Bronchial epithelial cell (primary cell): ENCODE data around the gene DMD. TPM values are rescaled to one million over a fixed set of nuclear protein-coding genes. Genes with fewer than 3 reads are reported as not detected.

ENCODE experiments used
- DNase-seq: peaks from one replicate; pipeline ENCODE4 v3.0.0-alpha.2; 2010; ENCODE audit warnings: low read depth
- FAIRE-seq: peaks from 2 replicates; lab custom pipeline; 2011; peaks lifted over from hg19 to GRCh38; lab: Jason Lieb, UNC
- H3K27me3 ChIP-seq: 2 replicates; pipeline ENCODE4 v1.5.1; 2011; ENCODE audit warnings: low read length; ENCODE audit not compliant: control insufficient read depth, insufficient read depth
- H3K36me3 ChIP-seq: 2 replicates; pipeline ENCODE4 v1.5.1; 2011; ENCODE audit warnings: low read length; ENCODE audit not compliant: control insufficient read depth, insufficient read depth
- H3K4me3 ChIP-seq: 2 replicates; pipeline ENCODE4 v1.5.1; 2011; ENCODE audit warnings: mild to moderate bottlenecking, low read depth, low read length, control low read depth
- total RNA-seq: library from RNA; depleted of rRNA; stranded (reverse); fragments of >200 nt; gene quantifications from 2 replicates; pipeline ENCODE4 v1.2.1, GENCODE V29; 2014
- TF ChIP-seq, protein P1 (sequence below): IDR thresholded peaks from 2 replicates; pipeline ENCODE4 v1.5.1; 2011; ENCODE audit warnings: mild to moderate bottlenecking, moderate library complexity, low read length, control low read depth, inconsistent platforms; ENCODE audit not compliant: insufficient read depth, severe bottlenecking

The DMD gene
- total RNA-seq, 1 donor from 2014 or later = 4.5 TPM

DNA sequence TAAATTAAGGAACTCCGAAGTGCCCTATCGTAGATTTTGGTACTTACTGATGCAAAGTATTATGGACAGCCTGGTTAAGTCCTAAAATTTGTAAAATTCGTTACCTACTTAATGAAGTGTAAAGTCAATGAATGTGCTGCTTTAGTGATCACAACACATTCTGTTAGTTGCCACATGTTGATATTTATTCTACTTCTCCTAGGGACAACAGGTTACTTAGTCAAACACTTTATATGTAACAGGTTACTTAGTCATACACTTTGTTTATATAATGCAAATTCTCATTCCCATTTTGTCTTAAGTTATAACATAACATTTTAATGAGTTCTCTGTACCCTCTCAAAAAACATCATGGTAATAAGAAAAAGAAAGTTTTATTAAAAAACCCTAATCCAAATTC, 1496.6 kb downstream of the DMD start:
- Histone ChIP-seq H3K4me3 (no peak overlapping the region), H3K27me3 (no peaks in the 10 kb centered on the region), H3K36me3 (no peaks in the 10 kb centered on the region)
- FAIRE-seq (no peak), DNase-seq (no peak)
- TF ChIP-seq, protein P1, sequence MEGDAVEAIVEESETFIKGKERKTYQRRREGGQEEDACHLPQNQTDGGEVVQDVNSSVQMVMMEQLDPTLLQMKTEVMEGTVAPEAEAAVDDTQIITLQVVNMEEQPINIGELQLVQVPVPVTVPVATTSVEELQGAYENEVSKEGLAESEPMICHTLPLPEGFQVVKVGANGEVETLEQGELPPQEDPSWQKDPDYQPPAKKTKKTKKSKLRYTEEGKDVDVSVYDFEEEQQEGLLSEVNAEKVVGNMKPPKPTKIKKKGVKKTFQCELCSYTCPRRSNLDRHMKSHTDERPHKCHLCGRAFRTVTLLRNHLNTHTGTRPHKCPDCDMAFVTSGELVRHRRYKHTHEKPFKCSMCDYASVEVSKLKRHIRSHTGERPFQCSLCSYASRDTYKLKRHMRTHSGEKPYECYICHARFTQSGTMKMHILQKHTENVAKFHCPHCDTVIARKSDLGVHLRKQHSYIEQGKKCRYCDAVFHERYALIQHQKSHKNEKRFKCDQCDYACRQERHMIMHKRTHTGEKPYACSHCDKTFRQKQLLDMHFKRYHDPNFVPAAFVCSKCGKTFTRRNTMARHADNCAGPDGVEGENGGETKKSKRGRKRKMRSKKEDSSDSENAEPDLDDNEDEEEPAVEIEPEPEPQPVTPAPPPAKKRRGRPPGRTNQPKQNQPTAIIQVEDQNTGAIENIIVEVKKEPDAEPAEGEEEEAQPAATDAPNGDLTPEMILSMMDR = no peak

DNA sequence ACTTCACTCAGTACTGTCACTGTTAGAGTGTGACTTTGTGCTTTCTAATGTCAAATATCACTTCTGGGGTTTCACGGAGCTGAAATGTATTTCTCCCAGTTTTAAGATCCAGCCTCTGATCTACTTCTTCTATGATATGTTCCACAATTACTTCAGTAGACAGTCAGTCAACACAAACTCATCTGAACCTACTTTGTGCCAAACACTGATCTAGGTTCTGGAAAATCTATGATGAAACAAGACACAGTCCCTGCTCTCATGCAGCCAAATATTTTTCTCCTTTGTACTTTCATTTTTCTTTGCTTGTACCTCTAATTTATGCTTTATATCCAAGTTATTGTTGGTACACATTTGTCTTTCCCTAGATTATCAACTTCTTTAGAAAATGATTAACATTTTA, 1498.2 kb downstream of the DMD start:
- DNase-seq (no peak), FAIRE-seq (no peak)
- Histone ChIP-seq H3K4me3 (no peak overlapping the region), H3K36me3 (no peaks in the 10 kb centered on the region), H3K27me3 (no peaks in the 10 kb centered on the region)
- TF ChIP-seq, protein P1 = no peak

DNA sequence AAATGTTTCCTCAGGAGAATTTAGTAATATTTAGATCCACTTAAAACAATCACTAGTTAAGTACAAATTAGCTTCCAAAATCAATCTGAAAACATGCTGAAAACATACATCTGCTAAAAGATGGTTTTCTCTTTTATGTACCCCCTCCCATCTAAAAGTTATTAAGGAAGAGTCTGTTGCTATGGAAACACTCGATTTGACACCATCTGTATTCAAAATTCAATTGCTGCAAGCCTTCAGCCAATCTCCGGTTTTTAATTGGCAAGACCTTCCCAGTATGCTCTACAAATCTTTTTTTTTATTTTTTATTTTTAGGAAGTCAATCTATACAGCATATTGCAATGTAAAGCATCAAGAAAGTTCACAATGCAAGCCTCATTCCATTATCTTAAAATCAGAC, 1500.2 kb downstream of the DMD start:
- FAIRE-seq (no peak), DNase-seq (no peak)
- H3K27me3 ChIP-seq = no peaks in the 10 kb centered on the region
- H3K36me3 ChIP-seq = no peaks in the 10 kb centered on the region
- TF ChIP-seq, protein P1 = no peak
- H3K4me3 ChIP-seq = no peak overlapping the region

DNA sequence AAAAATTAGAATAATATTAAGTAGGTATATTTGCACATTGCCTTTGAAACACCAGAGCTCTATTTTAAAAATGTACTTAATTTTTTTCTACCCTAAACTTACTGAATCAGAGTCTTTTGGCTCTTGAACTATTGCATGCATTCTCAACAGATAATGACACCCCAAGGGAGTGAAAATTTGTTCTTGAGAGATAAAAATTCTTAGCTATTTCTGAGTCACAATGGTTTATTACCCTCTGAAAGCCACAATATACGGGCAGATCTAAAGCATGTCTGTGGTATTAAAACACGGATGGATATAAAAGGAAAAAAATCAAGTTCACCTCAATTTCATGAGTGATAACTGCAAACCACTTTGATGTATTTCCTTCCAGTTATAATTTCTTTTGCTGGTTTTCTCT, 1503.2 kb downstream of the DMD start:
- H3K4me3 ChIP-seq = no peak overlapping the region
- no peak for FAIRE-seq
- TF ChIP-seq, protein P1 = no peak
- no peaks in the 10 kb centered on the region for H3K36me3 ChIP-seq
- H3K27me3 ChIP-seq = no peaks in the 10 kb centered on the region
- no peak for DNase-seq

DNA sequence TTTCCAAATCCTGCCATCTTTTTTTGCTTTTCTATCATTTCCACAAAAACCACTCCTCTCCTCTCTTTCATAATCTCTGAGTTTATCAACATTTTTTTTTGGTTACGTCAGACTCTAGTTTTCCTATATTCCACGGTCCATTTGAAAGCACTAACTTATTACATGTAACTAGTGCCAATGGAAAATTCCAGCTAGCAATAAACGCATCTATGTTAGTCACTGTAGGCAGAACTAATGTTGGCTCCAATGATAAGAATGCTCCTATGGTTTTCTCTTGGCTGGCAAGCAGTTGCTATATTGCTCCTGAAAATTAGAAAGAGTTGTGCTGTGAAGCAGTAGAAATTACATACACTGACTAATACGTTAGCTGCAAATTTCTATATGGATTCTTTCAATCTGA, 1504.9 kb downstream of the DMD start:
- no peak overlapping the region for H3K4me3 ChIP-seq
- no peak for DNase-seq
- FAIRE-seq = no peak
- no peaks in the 10 kb centered on the region for H3K27me3 ChIP-seq
- TF ChIP-seq, protein P1 = no peak
- no peaks in the 10 kb centered on the region for H3K36me3 ChIP-seq

DNA sequence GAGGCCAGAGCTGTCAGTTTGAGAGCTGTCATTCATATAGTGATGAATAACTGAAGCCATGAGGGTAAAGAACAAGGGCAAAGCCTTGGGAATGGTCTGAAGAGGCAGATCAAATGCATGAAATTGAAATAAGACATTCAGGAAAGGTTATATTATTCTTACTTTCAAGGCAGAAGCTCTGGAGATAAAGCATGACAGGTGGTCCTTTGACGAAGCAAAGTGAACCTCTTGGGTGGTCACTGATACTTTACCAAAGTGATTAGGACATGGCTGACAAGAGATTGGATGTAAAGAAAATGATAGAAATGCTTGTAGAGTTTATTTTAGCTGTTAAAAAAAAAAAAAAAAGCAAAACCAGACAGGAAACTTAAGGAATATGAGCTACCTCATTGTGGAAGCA, 1505.5 kb downstream of the DMD start:
- no peak for DNase-seq
- TF ChIP-seq, protein P1 = no peak
- Histone ChIP-seq H3K27me3 (no peaks in the 10 kb centered on the region), H3K36me3 (no peaks in the 10 kb centered on the region), H3K4me3 (no peak overlapping the region)
- no peak for FAIRE-seq
